Measurements from ENCODE around the gene ABR.

- no peak for TF ChIP-seq CTCF (conservative IDR thresholded peaks at IDR 0.05)
- no peak for TF ChIP-seq ZFX (IDR thresholded peaks at IDR 0.05)
Observed at GRCh38 chr17:1216217-1217088, 36.7 kb upstream of the ABR start.

Data from C4-2B (cell line).